ENCODE data around the gene OR10AD1. TPM values are rescaled to one million over a fixed set of nuclear protein-coding genes. Genes with fewer than 3 reads are reported as not detected.

Gene OR10AD1
- total RNA-seq, 1 experiment from 2014 or later = not detected

DNA sequence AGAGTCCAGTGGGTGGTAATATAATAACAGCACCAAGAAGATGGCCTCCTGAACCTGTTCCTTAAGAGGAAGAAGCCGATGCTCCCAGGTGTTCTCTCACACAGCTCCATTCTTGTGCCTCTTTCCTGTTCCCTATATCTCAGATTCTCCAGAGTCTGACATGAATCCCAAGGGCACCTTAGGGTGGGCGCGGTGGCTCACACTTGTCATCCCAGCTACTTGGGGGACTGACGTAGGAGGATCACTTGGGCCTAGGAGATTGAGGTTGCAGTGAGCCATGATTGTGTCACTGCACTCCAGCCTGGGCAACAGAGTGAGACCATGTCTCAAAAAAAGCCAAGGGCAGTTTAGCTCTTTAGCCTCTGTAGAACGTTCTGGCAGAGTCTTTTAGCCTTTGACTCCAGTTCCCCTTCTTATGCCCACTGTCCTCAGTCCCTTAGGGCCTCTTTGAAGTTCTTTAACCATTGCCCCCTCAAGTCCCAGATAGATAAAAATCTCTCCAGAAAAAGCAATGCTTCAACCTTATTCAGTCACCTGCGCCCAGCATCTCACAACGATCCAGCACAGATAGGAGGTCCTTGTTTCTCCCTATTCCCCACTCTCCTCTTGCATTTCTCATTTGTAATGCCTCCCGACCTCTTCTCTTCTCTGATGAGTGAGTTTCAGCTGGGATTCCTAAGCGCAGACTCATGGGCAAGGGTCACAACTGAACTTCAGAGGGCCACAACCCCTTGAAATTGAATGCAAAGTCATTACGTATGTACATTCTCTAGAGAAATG lies 15.0 kb downstream of the OR10AD1 start:
- ChIA-PET CTCF (interaction anchor here (2.0 kb wide), 1 partner anchor 10 kb away, joined by 6 read pairs; no protein-coding TSS in a partner anchor), POLR2A (no interaction called here)
- no peak overlapping the region for H3K27ac ChIP-seq (ENCODE audit: low read length)
- no peak overlapping the region for H3K4me3 ChIP-seq (ENCODE audit: low read depth in 2 of 2, low read length in 2 of 2)
- DNase-seq (ENCODE audit: low read depth, low spot score) (no peak), ATAC-seq (no peak)
- H3K9me3 ChIP-seq (ENCODE audit: control insufficient read depth, insufficient read depth, low read depth, low read length) = no peaks in the 10 kb centered on the region
- no peaks in the 10 kb centered on the region for H3K4me1 ChIP-seq (ENCODE audit: control insufficient read depth, insufficient read depth, low read length)
- no peaks in the 10 kb centered on the region; the same call in 1 of the 2 replicates for H3K36me3 ChIP-seq (ENCODE audit: control insufficient read depth, insufficient read depth, low read length)
- peaks cover 7% of the 10 kb centered on the region for H3K27me3 ChIP-seq (ENCODE audit: control insufficient read depth, insufficient read depth, low read length)
- TF ChIP-seq, protein P1, sequence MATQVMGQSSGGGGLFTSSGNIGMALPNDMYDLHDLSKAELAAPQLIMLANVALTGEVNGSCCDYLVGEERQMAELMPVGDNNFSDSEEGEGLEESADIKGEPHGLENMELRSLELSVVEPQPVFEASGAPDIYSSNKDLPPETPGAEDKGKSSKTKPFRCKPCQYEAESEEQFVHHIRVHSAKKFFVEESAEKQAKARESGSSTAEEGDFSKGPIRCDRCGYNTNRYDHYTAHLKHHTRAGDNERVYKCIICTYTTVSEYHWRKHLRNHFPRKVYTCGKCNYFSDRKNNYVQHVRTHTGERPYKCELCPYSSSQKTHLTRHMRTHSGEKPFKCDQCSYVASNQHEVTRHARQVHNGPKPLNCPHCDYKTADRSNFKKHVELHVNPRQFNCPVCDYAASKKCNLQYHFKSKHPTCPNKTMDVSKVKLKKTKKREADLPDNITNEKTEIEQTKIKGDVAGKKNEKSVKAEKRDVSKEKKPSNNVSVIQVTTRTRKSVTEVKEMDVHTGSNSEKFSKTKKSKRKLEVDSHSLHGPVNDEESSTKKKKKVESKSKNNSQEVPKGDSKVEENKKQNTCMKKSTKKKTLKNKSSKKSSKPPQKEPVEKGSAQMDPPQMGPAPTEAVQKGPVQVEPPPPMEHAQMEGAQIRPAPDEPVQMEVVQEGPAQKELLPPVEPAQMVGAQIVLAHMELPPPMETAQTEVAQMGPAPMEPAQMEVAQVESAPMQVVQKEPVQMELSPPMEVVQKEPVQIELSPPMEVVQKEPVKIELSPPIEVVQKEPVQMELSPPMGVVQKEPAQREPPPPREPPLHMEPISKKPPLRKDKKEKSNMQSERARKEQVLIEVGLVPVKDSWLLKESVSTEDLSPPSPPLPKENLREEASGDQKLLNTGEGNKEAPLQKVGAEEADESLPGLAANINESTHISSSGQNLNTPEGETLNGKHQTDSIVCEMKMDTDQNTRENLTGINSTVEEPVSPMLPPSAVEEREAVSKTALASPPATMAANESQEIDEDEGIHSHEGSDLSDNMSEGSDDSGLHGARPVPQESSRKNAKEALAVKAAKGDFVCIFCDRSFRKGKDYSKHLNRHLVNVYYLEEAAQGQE (IDR thresholded peaks at IDR 0.05; ENCODE audit: insufficient read depth in 1 of 2, low read depth in 2 of 2, low read length in 1 of 2) = no peak
- TF ChIP-seq POLR2AphosphoS5 (IDR thresholded peaks at IDR 0.05; ENCODE audit: low read depth, low read length) (no peak), TCF7L2 (IDR thresholded peaks at IDR 0.05; ENCODE audit: low read depth, low read length) (no peak), SIN3A (IDR thresholded peaks at IDR 0.05; ENCODE audit: borderline replicate concordance, insufficient read depth, low read depth, low read length) (no peak)
- TF ChIP-seq, protein P2, sequence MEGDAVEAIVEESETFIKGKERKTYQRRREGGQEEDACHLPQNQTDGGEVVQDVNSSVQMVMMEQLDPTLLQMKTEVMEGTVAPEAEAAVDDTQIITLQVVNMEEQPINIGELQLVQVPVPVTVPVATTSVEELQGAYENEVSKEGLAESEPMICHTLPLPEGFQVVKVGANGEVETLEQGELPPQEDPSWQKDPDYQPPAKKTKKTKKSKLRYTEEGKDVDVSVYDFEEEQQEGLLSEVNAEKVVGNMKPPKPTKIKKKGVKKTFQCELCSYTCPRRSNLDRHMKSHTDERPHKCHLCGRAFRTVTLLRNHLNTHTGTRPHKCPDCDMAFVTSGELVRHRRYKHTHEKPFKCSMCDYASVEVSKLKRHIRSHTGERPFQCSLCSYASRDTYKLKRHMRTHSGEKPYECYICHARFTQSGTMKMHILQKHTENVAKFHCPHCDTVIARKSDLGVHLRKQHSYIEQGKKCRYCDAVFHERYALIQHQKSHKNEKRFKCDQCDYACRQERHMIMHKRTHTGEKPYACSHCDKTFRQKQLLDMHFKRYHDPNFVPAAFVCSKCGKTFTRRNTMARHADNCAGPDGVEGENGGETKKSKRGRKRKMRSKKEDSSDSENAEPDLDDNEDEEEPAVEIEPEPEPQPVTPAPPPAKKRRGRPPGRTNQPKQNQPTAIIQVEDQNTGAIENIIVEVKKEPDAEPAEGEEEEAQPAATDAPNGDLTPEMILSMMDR (IDR thresholded peaks at IDR 0.05) = no peak
- intact Hi-C loops (cut with micrococcal nuclease; ENCODE audit: unreplicated experiment) (no loop called here), in situ Hi-C loops (cut with HindIII; ENCODE audit: low pct_unique_long_range_greater_than_20kb, low sequenced_read_pairs) (no loop called here)
- BruUV-seq (replicated peaks) = no TSS peak

DNA sequence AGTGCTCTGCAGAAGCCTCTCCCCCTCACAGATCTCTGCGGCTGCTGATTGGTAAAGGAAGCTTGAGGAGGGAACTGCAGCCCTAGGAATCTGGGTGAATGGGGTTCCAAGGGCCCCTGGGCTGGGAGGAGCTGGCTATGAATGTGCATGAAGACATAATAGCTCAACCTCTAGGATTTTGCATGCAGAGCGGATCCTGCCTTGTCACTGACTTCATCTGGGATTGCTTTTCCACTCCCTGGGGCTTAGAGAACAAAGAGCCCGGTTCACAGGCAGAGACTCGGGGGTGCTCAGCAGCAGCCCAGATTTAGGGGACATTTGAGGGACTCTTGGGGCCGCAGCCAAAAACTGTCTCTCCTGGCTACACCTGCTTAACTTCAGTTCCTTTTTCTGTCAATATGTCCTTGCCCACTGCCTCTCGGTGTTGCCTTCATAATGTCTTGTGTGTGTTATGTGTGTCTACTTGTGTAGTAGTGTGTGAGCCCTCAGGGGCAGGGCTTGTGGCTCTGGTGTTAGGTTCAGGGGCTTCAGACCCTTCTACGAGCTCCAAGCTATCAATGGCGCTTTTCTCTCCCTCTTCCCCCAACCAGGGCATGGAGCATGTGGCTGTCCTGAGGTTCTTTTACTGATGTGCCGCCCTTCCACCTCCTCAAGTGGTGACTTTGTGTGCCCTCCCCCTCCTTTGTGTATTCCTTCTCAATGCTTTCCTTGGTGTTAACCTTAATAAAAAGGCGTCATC lies 17.7 kb downstream of the OR10AD1 start:
- DNase-seq (ENCODE audit: low read depth, low spot score) (no peak), ATAC-seq (no peak)
- H3K27me3 ChIP-seq (ENCODE audit: control insufficient read depth, insufficient read depth, low read length) = peaks cover 19% of the 10 kb centered on the region
- CTCF ChIA-PET = no interaction called here
- TF ChIP-seq TCF7L2 (IDR thresholded peaks at IDR 0.05; ENCODE audit: low read depth, low read length) (no peak), SIN3A (IDR thresholded peaks at IDR 0.05; ENCODE audit: borderline replicate concordance, insufficient read depth, low read depth, low read length) (no peak), POLR2AphosphoS5 (IDR thresholded peaks at IDR 0.05; ENCODE audit: low read depth, low read length) (no peak)
- TF ChIP-seq, protein P2 (IDR thresholded peaks at IDR 0.05) = no peak
- TF ChIP-seq, protein P1 (IDR thresholded peaks at IDR 0.05; ENCODE audit: insufficient read depth in 1 of 2, low read depth in 2 of 2, low read length in 1 of 2) = no peak
- H3K4me1 ChIP-seq (ENCODE audit: control insufficient read depth, insufficient read depth, low read length) = peaks cover 5% of the 10 kb centered on the region; the same call in 1 of the 2 replicates
- H3K36me3 ChIP-seq (ENCODE audit: control insufficient read depth, insufficient read depth, low read length) = no peaks in the 10 kb centered on the region
- BruUV-seq (replicated peaks) = no TSS peak
- no peaks in the 10 kb centered on the region for H3K9me3 ChIP-seq (ENCODE audit: control insufficient read depth, insufficient read depth, low read depth, low read length)
- no peak overlapping the region for H3K27ac ChIP-seq (ENCODE audit: low read length)
- POLR2A ChIA-PET = no interaction called here
- in situ Hi-C loops (cut with HindIII; ENCODE audit: low pct_unique_long_range_greater_than_20kb, low sequenced_read_pairs) = no loop called here
- intact Hi-C loops (cut with micrococcal nuclease; ENCODE audit: unreplicated experiment) = no loop called here
- H3K4me3 ChIP-seq (ENCODE audit: low read depth in 2 of 2, low read length in 2 of 2) = no peak overlapping the region
